SHP77 treated with DMSO at 0.1 percent for 48 hours (cell line): Measurements from ENCODE around the gene IL17C.

Experiments
- DNase-seq: peaks from one replicate; lab custom pipeline; 2025; lab: John Stamatoyannopoulos, UW

The IL17C gene

DNA sequence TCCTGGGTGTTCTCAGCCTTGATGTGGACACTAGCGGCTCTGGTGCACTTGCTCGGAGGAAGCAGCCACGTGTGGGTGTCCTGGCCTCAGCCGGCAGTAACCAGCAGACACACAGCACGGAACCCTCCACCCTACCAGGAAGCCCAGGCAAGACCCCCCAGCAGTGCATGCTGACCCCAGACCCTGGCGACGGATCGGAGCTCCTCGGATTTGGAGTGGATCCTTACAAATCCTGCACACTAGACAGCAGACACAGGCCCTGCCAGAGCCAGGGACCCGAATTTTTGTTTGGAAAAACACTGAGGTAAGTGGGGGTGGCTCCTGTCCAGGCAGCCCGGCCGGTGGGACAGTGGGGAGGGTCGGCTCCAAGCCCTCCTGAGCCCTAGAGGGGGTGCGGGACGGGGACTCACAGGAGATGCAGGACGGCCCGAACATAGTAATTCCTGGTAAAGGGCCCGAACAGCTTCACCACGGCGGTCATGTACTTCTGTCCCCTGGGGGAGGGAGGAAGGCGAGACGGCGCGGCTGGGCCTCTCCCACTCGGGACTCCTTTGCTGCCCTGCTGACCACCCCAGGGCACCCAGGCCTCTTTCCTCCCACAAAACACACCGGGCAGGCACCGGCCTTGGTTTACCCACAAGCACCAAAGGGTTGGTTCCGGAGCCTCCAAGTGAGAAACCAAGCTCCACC lies 8.1 kb downstream of the IL17C start:
- no peak for DNase-seq

DNA sequence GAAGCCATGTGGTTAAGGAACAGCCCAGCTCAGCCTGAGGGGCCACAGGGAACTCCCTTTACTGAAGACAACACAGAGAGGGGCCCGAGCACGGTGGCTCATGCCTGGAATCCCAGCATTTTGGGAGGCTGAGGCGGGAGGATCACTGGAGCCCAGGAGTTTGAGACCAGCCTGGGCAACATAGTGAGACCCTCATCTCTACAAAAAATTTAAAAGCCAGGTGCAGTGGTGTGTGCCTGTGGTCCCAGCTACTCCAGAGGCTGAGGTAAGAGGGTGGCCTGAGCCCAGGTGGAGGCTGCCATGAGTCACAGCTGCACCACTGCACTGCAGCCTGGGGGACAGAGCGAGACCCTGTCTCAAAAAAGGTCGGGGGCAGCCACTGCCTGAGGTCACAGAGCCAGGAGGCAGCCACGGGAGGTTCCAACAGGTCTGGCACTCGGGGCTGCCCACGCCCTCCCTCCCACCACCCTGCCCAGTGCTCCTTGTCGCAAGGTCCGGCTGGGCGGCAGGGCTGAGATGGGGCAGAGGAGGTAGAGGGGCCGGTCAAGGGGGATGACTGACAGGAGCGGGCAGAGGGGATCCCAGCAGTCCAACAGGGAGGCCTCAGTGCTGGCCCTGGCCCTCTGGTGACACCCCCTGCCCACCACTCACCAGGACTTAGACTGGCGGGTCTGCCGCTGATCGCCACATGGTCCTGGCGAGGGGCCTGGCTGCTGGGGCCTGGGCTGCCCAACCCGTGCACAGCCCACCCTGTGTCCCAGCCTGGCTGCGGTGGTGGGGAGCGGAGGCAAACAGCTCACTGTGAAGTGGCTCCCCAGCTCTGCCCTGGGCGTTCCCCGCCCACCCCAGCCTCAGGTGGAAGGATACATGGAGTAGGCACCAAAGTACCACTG lies 9.1 kb downstream of the IL17C start:
- DNase-seq, result no peak

DNA sequence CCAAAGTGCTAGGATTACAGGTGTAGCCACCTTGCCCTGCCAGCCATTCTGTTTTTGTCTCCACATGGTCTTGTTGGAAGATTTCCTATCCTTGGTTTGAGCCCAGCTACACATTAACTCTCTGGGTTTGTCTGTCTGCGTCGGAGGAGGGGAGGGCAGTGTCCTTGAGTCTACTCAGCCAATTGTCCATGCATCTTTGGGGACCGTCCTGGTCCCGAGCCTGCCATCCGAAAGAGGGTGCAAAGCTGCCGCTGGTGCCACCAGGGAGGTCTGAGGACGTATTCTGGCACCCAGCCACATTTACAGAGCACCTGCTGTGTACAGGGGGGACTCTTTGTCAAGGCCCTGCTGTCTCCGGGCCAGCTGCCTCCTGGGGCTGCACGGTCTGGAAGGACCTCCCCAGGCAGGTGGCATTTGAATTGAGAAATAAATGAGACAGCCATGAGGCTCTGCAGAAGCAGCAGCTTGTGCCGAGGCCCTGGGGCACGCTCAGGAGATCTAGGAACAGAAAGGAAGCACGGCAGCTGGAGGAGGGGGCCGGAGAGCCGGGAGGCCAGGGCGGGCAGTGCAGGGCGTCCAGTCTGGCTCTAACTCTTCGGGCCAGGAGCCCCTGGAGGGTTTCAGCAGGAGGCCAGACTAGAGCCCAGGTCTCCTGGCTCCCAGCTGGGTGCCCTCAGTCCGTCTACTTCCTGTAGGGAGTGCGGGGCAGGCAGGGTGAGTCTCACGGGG lies 11.0 kb downstream of the IL17C start:
- peak; percentile 88 for DNase-seq

DNA sequence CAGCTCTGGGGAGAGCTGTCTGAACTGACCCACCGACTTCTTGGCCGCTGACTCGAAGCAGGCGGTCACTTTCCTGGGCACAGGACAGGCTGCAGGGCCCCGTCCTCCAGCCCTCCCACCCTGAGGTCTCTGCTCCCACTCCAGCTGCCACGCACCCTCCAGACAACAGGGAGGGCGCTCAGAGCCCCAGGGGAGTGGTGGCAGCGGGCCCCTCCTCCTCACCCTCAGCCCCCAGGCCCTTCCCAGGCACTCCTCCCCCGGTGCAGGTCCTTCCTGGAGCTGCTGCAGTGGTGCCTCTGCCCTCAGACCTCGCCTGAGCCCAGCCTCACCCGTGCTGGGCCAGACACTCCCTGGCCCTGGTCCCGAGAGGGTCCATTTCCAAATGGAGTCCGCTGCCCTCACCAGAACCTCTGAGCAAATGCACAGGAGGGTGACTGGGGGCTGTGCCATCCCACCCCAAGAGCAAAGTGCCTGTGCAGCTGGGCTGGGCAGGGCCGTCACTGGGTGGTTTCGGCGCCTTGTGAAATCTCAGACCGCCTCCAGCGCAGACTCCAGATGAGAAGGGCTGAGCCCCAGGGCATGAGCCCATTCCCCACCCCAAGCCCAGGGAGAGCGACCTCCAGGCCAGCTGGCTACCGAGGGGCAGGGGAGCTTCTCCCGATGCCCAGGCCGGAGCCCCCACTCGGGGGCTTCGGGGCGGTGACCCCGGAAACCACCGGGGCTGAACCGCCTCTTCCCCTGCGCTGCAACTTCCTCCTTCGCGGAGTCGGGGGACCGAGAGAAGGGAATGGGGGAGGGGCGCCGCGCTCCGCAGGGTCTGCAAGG lies 11.8 kb downstream of the IL17C start:
- no peak for DNase-seq

- DNase-seq, result no peak
Measured at GRCh38 chr16:88650749-88651275, 12.4 kb downstream of the IL17C start, which contains the start of gene CYBA. Gene CYBA, minus strand, starts transcription at chr16:88651053. Its CDS starts 40 bp downstream, at chr16:88651013.

DNA sequence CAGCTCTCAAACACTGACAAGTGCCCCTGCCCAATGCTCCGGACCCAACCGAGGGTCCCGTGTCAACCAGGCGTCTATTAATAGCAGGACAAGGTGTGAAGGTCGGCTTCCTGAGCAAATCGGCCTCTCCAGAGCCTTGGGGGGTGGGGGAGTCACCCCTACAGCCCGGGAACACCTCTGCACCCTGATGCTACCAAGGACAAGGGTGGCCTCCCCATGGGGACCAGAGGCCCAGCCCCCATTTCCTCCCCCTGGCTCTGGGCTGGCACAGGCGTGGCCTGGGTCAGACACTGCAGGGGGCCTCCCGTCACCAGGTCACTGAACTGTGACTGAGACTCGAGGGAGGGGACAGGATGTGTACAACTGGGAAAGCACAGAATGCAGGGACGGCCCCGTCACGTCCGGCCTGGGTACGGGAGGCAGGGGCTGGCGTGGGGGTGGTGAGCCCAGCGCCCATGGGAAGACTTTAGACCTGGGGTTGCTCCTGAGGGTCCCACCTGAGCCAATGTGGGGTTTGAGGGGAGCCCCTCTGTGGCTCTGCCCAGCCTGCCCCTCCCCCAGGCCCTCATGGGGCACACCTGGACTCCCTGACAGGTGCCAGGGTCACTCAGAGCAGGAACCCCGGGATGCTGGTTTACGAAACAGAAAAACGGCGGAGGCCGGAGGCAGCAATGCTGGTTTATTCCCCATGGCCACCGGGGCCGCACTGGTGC lies 13.1 kb downstream of the IL17C start:
- DNase-seq, result peak; percentile 23

DNA sequence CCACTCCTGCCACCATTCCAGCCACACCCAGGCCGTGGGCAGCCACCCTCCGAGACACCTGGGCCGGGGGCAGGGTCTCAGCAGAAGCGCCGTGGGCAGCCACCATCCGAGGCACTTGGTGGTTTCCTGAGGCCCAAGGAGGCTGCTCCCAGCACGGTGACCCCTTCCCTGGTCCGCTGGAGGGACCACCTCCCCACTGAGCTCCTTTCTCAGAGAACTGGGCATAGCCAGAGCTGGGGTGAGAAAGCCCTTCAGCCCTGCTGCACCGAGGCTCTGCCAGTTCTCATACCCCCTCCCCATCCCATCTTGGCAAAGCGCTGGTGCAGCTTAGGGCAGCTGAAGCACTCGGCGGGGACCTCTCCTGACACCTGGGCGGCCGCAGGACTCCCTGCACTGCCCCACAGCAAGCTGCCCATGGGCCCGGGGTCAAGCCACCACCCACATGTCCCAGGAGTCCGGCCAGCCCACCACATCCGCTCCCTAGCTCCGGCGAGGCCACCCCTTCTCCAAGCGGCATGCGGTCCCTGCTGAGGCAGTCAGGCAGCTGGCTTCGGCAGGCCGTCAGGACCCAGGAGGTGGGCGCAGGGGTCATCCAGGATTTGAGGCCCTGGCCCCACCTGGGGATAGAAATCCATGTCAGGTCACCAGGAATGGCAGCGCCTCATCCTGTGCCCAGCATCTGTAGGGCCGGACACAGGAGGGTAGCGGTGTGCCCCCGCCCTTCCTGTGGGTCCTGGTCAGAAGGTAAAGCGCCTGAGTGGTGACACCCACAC lies 13.8 kb downstream of the IL17C start:
- DNase-seq, result no peak

GRCh38 chr16:88652762-88653063 lies 14.3 kb downstream of the IL17C start:
- no peak for DNase-seq

- no peak for DNase-seq
Measured at GRCh38 chr16:88653101-88653500, 14.7 kb downstream of the IL17C start.

GRCh38 chr16:88653596-88654362 lies 15.4 kb downstream of the IL17C start:
- DNase-seq, result no peak

DNA sequence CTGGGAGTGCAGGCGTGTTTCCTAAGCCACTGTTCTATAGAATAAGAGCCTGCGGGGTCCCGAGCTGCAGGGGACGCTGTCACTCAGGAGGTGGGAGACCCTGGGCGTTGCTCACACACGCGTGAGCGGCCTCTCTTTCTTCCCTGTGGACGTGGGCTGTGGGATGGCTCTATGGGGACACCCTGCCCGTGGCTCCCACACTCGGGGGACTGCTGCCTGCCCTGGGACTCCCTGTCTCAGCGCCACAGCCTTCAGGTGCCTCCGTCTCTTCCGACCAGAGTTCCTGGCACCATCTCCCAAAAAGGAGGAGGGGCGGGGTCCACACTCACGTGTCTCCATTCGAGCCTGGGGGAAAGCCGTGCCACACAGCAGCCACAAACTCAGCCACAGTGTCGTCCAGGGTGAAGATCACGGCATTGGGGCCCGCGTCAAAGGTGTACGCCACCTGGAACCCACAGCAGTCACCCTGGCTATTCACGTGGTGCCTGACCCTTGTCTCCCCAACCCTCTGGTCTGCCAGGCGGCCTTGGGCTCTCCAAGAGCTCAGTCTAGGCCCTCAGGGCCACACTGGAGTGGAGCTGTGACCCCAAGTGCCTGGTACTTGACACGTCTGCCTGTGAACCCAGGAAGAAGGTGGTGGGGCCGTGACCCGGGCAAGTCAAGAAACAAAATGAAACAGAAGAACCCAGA lies 16.1 kb downstream of the IL17C start:
- DNase-seq, result no peak

DNA sequence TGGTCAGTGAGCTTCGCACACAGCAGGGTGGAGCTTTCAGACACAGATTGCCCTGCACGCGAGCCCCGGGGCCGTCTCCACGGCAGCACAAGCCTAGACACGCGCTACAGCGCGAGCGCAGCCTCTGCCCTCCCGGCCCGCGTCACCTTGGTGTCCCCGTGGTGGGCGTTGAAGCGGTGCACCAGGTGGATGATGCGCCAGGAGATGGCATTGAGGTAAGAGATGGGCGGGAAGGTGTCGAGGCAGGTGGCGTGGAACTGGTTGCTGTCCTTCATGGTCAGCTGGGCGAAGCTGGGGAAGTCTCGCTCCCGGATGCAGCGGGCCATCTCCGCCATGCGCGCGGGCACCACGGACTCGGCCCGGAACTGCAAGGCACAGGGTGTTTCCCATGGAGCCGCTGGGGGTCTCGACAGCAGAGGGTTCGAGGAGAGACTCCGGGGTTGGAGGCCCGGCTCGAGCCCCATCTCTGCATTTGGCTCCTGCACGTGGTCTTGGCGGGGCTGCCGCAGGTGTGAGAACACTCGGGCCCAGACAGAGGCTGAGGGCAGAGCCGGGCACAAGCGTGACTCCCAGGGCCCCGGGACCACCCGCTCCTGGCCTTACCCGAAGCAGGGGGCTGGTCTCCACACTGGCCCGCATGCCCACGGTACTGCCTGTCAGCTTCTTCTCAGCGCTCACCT lies 16.8 kb downstream of the IL17C start:
- DNase-seq, result no peak

- DNase-seq, result no peak
Measured at GRCh38 chr16:88655733-88656281, 17.4 kb downstream of the IL17C start.

DNA sequence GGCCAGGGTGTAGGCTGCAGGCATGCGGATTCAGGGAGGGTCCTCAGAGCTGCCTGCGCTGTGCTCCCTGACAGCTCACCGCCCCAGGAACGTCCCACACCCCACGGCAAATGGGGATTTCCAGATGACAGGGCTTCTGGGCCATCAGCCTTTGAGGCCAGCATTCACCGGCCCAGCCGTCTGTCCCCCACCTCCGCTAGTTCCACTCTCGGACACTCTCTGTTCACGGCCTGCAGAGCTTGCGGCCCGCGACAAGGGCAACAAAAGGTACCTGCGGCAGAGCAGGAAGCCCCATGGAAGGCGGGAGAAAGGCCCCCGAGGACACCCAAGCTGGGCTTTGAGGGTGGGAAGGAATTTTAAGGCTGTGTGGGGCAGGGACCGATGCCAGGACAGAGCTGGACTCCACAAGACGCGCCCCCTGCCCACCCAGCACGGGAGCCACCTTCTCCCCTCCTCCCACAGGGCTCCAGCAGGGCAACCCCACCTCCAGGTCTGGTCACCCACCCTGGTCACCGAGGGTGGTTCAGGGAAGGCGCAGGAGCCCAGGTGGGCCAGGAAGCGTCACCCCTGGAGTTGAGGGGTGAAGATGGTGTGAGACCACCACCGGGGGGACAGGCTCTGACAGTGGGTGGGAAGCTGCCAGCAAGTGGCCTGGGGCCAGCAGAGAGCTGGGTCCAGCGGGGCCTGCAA lies 18.1 kb downstream of the IL17C start:
- DNase-seq, result no peak

DNA sequence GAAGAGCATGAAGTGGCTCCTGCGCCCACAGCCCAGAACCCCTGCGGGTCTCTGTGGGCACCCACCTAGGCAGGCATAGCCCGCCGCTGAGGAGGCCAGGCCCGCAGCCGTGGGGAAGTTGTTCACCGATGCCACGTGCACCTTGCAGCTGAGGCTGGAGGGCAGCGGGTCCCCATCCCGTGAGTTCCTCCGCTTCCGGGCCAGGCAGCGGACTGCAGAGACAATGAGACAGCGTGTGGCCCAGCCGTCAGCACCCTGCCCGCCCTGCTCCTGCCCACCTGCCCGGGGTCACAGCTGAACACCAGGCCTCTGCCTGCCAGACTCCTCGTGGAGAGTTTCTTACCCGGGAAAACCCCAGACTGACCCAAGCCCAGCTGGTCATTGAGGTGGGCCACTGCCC lies 19.0 kb downstream of the IL17C start:
- DNase-seq, result no peak

DNA sequence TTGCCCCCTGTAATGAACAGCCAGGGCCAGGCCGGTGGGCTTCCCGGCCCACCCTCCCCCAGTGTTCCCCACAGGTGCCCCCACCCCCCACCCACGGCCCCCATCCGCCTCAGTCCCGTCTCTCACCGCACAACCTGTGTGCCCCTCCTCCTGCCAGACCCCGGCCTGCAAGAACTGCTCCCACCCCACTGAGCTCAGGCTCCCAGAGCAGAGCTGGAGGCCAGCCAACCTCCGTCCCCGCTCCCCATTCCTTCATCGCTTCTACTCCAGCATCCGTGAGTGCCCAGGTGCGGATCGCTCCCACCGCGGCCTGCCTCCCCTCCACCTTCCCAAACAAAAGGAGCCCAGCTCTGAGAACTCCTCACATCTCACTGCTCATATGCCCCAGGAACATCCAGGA lies 20.3 kb downstream of the IL17C start:
- no peak for DNase-seq

DNA sequence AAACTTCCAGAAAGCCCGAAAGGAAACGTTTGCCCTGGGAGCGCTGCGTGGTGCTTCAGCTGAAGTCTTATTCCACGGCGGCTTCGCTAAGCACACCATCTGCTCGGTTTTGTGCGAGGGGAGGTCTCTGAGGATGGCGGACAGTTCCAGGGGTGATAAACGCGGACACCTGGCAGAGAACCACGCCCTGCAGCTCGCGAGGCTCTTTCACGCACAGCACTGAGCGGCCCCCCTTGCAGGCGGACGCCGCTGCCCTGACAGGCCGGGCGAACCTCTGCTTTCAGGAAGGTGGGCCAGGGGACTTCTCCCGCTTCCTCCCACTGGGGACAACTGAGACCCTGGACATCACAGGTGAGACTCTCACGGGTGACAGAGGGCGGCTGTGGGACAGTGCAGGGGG lies 20.8 kb downstream of the IL17C start:
- DNase-seq, result no peak
